ENCODE results near the gene RBM39. TPM values are rescaled to one million over a fixed set of nuclear protein-coding genes. Genes with fewer than 3 reads are reported as not detected.
"Not testable (repeated sequence)": the region's sequence is repeated elsewhere in the genome, so short reads cannot be mapped to it uniquely, and the experiment has no call there.

Gene RBM39
- total RNA-seq, result 426 TPM

GRCh38 chr20:35741892-35742740, at the start of gene RBM39:
Gene RBM39, minus strand, starts transcription at chr20:35742260. Its CDS starts 1,386 bp downstream, at chr20:35740874.
- peak; percentile 100 for DNase-seq

GRCh38 chr20:35791821-35792220, 49.8 kb upstream of the RBM39 start:
- no peak for DNase-seq

DNA sequence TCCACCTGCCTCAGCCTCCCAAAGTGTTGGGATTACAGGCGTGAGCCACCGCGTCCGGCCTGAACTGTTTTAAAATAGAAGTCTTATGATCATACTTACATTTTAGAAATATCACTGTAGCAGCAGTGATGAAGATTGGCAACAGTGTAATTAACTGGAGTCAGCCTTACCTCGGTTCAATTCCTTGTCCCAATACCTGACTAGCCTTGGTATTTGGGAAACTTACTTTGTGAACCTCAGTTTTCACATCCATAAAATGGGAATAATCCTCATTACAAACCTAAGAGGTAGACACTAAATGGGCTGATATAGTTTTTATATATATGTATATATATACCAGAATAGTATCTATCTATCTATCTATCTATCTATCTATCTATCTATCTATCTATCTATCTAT, 49.0 kb upstream of the RBM39 start:
- DNase-seq, result no peak

- DNase-seq, result no peak
Measured at GRCh38 chr20:35788796-35789195, 46.7 kb upstream of the RBM39 start.

- not testable (repeated sequence) for DNase-seq
Measured at GRCh38 chr20:35785541-35785940, 43.5 kb upstream of the RBM39 start.

- DNase-seq, result not testable (repeated sequence)
Measured at GRCh38 chr20:35783811-35784210, 41.8 kb upstream of the RBM39 start.

DNA sequence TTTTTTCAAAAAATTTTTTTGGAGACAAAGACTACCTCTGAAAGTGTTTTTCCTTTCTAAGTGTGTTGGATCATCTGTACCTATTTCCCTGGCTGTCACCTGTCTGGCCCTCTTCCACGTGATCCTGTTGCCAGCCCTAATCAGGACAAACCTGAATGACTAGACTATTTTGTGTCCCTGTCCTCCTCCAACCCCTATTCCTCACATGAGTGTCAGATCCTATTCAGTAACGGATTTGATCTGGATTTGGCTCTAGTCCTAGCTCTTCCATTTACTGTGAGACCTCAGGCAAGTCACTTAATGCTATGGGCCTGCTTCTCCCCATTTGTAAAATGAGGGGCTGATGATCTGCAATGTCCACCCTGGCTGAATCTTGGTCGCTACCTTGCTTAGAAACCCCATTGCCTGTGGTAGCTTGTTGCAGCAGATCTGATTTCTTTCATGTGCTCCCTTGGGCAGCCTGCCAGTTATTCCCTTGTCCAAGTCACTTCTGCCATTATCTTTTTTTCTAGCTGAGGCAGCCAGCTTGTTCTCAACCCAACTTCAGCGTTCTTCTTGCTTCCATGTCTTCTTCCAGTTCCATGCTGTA, 34.5 kb upstream of the RBM39 start:
- DNase-seq, result peak; percentile 72

- DNase-seq, result no peak
Measured at GRCh38 chr20:35774391-35774790, 32.3 kb upstream of the RBM39 start.

- DNase-seq, result no peak
Measured at GRCh38 chr20:35773154-35773751, 31.2 kb upstream of the RBM39 start.

- DNase-seq, result no peak
Measured at GRCh38 chr20:35772563-35773058, 30.6 kb upstream of the RBM39 start.

- DNase-seq, result peak; percentile 98
Measured at GRCh38 chr20:35771689-35772562, 29.9 kb upstream of the RBM39 start, which contains the start of gene PHF20. Gene PHF20, plus strand, starts transcription at chr20:35772015. Its CDS starts 29,508 bp downstream, at chr20:35801523.

DNA sequence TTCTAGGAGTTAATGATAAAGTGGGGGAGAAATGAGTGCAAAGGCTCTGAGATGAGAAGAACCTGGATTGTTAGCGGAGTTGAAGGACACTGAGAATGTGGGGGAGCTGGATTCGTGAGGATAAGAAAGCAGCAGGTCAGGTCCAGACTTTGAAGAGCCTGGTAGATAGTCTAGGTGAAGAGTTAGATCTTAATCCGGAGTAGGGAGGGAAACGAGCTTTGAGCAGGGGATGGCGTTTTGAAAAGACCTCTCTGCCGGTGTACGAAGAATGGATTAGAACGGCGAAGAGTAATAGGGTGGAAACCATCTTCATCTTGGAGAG, 29.3 kb upstream of the RBM39 start:
- no peak for DNase-seq

DNA sequence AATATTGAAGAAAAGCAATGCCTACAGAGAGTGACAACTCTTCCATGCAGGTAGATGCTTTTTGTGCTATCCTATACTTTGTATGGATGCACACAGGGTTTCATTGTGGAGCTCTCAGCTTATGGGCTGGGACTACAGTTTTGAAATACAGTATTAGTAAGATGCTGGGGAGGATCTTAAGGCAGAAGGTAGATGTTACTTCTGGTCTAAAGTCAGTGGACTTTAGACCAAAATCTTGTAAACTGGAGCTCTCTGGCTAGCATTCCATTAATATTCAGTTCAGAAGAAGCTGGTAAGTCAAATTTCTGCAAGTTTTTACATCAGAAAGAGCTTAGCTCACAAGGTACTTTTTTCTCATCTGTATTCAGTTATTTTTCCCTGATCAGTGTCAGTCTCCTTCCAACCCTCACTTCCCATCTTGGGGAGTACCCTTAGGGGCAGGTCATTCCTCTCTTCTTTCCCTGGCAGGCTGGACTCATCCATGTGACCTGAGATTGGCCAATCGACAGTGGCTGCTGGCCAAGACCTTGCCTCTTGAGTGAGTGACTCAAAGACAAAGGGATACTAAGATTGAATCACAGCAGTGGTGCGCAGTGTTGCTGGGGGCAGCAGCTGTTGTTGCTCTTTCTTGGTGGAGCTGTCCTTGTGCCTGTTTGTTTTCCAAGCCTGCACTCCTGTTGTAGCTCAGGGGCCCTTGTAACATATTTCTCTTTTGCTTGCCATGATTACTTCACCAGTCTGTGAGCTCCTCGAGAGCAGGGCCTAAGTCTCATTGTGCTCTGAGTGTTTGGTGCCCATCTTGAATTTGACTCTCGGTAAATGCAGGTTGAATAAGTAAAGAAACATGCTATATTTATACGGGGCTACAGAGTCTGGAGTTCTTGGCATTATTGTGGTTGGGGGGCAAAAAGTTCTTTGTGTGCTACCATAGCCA, 26.9 kb upstream of the RBM39 start:
- peak; percentile 90 for DNase-seq

DNA sequence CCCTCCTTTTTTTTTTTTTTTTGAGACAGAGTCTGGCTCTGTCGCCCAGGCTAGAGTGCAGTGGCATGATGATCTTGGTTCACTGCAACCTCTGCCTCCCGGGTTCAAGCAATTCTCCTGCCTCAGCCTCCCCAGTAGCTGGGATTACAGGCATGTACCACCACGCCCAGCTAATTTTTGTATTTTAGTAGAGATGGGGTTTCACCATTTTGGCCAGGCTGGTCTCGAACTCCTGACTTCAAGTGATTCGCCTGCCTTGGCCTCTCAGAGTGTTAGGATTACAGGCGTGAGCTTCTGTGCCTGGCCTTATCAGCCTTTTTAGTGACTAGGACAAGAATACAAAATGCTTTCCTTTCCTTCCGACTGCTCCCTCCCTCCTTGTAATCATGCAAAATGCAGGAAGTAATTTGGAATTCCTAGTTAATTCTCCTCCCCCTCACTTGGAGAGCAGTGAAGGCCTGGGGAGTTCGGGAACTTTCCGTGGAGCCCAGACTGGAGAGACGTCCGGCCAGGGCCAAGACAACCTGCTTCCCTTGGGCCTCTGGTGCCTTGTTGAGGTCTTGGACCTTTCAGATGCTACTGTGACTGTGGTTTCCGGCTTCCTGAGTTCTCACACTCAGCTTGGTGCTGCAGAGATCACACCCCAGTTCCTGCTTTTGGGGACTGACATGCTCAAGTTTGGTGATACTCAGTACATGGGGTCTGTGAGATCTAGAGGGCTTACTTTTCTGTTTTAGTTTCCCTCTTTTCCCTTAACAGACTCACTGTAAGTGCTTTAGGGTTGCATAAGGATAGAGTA, 25.8 kb upstream of the RBM39 start:
- peak; percentile 36 for DNase-seq

DNA sequence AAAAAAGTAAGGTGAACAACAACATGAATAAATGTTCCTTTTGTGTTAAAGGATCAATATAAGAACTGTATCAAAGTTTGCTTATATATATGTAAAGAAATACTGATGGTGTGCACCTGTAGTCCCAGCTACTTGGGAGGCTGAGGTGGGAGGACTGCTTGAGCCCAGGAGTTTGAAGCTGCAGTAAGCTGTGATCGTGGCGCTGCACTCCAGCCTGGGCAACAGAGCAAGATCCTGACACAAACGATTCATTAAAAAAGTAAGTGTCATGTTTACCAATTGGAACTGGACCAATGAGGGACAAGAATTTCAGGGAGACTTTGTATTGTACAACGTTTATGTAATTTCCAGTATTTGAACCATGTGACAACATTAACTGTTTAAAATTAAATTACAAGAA, 24.8 kb upstream of the RBM39 start:
- no peak for DNase-seq

- DNase-seq, result not testable (repeated sequence)
Measured at GRCh38 chr20:35764936-35765335, 22.9 kb upstream of the RBM39 start.

GRCh38 chr20:35762461-35762860, 20.4 kb upstream of the RBM39 start:
- no peak for DNase-seq

DNA sequence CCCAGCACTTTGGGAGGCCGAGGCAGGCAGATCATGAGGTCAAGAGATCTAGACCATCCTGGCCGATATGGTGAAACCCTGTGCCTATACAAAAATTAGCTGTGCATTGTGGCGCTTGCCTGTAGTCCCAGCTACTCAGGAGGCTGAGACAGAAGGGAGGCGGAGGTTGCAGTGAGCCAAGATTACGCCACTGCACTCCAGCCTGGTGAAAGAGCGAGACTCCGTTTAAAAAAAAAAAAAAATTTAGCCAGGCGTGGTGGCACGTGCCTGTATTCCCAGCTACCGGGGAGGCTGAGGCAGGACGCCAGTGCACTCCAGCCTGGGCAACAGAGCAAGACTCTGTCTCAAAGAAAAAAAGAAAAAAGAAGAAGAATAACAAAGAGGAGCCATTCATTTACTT, 19.5 kb upstream of the RBM39 start:
- not testable (repeated sequence) for DNase-seq

DNA sequence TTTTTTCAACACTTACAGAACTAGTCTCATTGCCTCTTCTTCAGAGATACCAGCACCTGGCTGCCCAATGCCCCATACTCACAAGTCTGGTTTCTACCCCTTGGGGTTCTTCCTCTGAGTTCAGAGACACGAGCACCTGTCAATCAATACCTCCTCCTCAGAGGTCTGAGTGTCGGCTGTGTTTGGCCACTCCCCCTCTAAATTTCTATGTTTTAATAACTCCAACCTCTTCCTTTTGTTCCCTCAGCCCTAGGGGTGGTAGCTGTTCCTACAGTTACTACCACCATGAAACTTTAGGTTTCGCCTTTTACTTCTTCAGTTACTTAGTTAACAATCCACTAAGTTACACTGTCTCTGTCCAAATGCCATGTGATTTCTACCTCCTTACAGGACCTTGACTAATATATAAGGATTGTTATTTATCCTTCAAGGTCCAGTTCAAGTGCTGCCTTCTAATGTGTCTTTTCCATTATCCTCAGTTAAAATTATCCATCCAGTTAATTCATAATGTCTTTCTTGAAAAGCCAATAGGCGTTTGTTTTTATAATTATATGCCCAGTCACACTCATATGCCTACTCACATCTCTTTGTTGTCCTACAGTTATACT, 15.1 kb upstream of the RBM39 start:
- no peak for DNase-seq

DNA sequence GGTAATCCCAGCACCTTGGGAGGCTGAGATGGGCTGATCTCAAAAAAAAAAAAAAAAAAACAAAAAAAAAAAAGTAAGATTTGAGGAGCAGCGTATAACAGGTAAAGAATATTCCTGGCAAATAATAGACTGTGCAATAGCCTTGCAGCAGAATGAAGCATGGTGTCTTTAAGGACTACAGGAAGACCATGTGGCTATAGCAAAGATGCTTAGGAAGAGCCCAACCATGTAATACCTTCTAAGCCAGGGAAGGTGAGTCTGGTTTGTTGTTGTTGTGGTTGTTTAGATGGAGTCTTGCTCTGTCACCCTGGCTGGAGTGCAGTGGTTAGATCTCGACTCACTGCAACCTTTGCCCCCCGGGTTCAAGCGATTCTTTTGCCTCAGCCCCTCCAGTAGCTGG, 14.3 kb upstream of the RBM39 start:
- no peak for DNase-seq
